Measurements from ENCODE around the gene DNAH14. TPM values are rescaled to one million over a fixed set of nuclear protein-coding genes. Genes with fewer than 3 reads are reported as not detected.
A peak's percentile ranks its signal among the peaks of the same experiment; 100 is the strongest.
"Not testable (repeated sequence)": the region's sequence is repeated elsewhere in the genome, so short reads cannot be mapped to it uniquely, and the experiment has no call there.

Gene DNAH14
- polyA plus RNA-seq, 10 donors: 4.1 to 8.8 (median 5.6) TPM

GRCh38 chr1:225254676-225255075 lies 325.2 kb downstream of the DNAH14 start:
- DNase-seq: no peak

- DNase-seq: no peak
Measured at GRCh38 chr1:225257081-225257480, 327.6 kb downstream of the DNAH14 start.

DNA sequence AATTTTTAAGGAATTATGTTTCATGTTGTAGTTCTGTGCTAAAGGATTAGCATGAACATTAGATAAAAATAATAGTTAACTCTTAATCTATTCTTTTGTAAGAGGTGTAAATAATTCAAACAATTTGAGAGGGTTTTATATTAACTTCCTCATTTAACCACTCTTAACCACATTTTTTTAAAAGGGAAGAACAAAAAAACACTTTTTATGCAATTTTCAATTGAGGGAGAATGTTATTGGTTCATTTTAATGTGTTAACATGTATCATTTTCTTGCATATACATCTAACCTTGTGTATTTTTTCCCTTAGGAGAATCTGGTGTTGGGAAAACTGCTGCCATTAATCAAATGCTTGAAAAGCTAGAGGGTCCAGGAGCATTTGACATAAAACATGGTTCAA lies 329.3 kb downstream of the DNAH14 start:
- no peak for DNase-seq

DNA sequence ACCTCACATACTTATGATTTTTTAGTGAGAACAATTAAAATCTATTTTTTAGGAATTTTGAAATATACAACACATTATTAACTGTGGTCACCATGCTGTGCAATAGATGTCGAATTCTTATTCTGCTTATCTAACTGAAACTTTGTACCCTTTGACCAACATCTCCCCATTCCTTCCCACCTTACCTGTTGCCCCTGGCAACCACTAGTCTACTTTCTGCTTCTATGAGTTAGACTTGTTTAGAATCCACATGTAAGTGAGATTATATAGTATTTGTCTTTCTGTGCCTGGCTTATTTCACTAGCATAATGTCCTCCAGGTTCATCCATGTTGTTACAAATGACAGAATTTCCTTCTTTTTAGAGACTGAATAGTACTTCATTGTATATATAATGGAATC lies 330.1 kb downstream of the DNAH14 start:
- DNase-seq: no peak

- no peak for DNase-seq
Measured at GRCh38 chr1:225260319-225260718, 330.8 kb downstream of the DNAH14 start.

- DNase-seq: no peak
Measured at GRCh38 chr1:225277445-225277844, 348.0 kb downstream of the DNAH14 start.

- no peak for DNase-seq
Measured at GRCh38 chr1:225280563-225280962, 351.1 kb downstream of the DNAH14 start.

GRCh38 chr1:225290244-225290643 lies 360.8 kb downstream of the DNAH14 start:
- no peak for DNase-seq

GRCh38 chr1:225299624-225300023 lies 370.1 kb downstream of the DNAH14 start:
- no peak for DNase-seq

DNA sequence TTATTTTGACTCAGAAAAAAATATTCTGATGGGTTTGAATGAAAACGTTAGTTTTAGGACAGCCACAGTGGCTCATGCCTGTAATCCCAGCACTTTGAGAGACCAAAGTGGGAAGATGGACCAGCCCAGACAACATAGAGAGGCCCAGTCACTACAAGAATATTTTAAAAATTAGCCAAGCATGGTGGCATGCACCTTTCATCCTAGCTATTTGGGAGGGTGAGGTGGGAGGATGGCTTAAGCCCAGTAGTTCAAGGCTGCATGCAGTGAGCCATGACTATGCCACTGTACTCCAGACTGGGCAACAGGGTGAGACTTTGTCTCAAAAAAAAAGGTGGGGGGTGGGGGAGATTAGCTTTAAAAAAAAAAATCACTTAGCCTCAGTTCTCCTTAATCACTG lies 370.9 kb downstream of the DNAH14 start:
- no peak for DNase-seq

GRCh38 chr1:225304996-225305395 lies 375.5 kb downstream of the DNAH14 start:
- DNase-seq: no peak

- DNase-seq: not testable (repeated sequence)
Measured at GRCh38 chr1:225310544-225310943, 381.1 kb downstream of the DNAH14 start.

DNA sequence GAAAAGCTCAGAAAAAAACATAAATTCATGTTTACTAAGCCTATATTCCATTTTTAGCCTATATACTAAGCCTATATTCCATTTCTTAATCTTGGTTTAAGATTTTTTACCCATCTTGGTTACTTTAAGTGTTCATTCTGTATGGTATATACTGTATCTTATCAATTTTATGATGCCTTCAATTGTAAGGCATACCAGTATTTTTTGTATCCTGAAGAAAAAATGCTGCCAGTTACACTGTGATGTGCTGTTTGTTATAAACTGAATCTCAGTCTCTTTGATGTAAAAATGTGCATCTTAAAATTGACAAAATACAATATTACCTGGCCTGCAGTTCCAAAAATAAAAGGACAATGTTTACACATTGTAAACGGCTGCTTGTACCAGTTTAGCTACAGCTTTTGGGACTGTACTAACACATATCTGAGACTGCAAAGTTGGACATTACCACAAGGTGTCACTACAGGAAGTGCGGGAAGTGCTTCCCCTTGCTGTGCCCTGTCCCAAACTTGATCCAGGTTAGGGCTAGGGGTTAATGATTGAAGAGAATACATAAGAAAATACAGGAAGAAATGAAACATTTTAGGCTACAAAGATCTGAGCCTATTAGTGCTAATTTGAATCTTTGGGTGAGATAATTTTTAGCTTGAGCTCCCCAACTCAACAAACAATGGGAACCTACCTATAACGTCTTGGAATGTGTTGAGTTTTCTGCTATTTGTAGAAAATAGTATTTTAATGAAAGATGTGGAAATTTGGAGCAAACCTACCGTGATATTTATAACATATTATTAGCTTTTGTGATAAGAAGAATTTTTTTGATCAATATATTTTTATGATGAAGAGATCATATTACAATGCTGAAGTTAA lies 389.5 kb downstream of the DNAH14 start:
- peak; percentile 21 to 55 (median 26) for DNase-seq

- DNase-seq: no peak
Measured at GRCh38 chr1:225319871-225320270, 390.4 kb downstream of the DNAH14 start.

- DNase-seq: no peak
Measured at GRCh38 chr1:225321784-225322183, 392.3 kb downstream of the DNAH14 start.

DNA sequence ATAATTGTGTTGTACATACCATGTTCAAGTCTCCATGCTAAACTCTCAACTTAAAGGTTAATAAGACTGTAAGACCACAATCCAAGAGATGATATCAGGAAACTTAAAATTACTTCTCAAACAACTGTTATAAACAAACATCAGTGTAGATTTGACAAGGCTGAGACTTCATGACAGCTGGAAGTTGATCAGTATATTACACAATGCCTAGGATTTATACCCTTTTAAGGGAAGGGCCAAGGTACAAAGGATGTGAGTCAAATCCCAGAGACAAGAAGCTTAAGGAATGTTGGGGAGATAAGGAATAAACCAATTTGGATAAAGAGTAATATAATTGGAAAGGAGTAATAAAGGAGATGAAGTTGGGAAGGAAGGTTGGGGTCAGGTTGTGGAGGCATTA lies 399.6 kb downstream of the DNAH14 start:
- DNase-seq: no peak

DNA sequence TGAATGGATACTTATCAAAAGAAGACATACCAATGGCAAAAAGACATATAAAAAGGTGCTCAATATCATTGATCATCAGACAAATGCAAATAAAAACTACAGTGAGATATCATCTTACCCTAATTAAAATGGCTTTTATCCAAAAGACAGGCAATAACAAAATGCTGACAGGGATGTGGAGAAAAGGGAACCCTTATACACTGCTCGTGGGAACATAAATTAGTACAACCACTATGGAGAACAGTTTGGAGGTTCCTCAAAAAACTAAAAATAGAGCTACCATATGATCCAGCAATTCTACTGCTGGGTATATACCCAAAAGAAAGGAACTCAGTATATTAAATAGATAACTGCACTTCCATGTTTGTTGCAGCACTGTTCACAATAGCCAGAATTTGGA lies 400.5 kb downstream of the DNAH14 start:
- not testable (repeated sequence) for DNase-seq

DNA sequence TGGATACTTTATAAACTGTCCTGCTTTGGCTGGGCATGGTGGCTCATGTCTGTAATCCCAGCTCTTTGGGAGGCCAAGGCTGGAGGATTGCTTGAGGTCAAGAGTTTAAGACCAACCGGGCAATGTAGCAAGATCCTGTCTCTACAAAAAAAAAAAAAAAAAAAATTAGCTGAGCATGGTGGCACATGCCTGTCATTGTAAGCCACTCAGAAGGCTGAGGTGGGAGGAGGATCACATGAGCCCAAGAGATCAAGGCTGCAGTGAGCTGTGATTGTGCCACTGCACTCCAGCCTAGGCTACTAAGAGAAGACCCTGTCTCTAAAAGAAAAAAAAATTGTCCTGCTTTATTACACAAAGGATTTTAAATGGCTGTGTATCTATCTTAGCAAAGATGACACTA lies 403.2 kb downstream of the DNAH14 start:
- DNase-seq: no peak

DNA sequence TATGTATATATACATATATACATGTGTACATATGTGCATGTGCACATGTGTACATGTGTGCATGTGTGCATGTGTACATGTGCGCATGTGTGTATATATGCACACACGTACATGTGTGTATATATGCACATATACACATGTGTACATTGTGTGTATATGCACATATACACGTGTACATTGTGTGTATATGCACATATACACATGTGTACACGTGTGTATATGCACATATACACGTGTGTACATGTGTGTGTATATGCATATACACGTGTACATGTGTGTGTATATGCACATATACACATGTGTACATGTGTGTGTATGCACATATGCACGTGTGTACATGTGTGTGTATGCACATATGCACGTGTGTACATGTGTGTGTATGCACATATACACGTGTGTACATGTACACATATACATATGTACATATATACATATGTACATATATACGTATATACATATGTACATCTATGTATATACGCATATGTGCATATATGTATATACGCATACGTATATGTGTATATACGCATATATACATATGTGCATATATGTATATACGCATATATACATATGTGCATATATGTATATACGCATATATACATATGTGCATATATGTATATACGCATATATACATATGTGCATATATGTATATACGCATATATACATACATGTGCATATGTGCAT lies 405.8 kb downstream of the DNAH14 start:
- not testable (repeated sequence) for DNase-seq

- no peak for DNase-seq
Measured at GRCh38 chr1:225338545-225338944, 409.1 kb downstream of the DNAH14 start.

- no peak for DNase-seq
Measured at GRCh38 chr1:225341642-225342041, 412.2 kb downstream of the DNAH14 start.

GRCh38 chr1:225342695-225343094 lies 413.2 kb downstream of the DNAH14 start:
- no peak for DNase-seq

DNA sequence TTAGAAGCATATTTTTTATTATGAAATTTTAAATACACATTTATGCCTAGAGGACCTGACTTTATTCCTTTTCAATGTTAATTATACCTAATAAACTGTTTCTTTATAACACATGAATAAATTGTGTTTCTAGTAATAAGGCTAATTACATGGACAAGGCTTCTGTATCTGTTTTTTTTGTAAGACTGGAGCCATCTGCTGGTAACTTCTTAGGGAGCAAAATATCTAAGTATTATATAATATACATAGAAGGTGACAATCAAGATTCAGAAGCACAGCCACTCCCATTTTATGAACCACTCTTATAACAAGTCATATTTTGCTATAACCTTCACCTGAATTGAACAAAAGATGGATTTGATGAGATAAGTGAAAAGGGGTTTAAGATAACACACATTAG lies 414.1 kb downstream of the DNAH14 start:
- DNase-seq: no peak

Measured in muscle of back (tissue), 11 donors.